ENCODE measurements around the gene CLSTN2. TPM values are rescaled to one million over a fixed set of nuclear protein-coding genes. Genes with fewer than 3 reads are reported as not detected.

Gene CLSTN2
- total RNA-seq, 1 donor from 2014 or later = 0.74 TPM

DNA sequence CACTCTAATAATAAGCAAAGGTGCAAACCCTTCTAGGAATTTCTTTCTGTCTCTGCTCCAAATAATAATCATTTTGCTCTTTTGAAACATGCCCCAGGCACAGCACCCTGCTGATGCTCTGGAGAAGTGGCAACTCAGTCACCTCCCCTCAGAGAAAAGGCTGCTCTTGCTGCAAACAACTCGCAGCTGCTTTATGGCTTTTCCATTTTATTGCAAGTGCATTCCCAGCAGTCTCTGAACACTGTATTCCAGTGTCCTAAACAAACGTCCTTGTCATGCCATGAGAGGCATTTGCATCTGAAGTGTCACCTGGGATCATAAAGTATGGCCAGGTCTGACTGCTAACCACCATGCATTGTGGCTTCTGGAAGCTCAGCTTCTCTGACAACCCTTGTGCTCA lies 384.8 kb downstream of the CLSTN2 start:
- Mint-ChIP-seq H3K4me3 (ENCODE audit: unreplicated experiment) (no peak overlapping the region), H3K4me1 (ENCODE audit: unreplicated experiment) (peaks cover 9% of the 10 kb centered on the region), H3K27ac (ENCODE audit: unreplicated experiment) (no peak overlapping the region), H3K9me3 (ENCODE audit: unreplicated experiment) (no peaks in the 10 kb centered on the region), H3K27me3 (ENCODE audit: unreplicated experiment) (no peaks in the 10 kb centered on the region), H3K36me3 (ENCODE audit: low read depth, unreplicated experiment) (no peaks in the 10 kb centered on the region)
- DNase-seq (ENCODE audit: low spot score) = no peak
- TF ChIP-seq, protein P1, sequence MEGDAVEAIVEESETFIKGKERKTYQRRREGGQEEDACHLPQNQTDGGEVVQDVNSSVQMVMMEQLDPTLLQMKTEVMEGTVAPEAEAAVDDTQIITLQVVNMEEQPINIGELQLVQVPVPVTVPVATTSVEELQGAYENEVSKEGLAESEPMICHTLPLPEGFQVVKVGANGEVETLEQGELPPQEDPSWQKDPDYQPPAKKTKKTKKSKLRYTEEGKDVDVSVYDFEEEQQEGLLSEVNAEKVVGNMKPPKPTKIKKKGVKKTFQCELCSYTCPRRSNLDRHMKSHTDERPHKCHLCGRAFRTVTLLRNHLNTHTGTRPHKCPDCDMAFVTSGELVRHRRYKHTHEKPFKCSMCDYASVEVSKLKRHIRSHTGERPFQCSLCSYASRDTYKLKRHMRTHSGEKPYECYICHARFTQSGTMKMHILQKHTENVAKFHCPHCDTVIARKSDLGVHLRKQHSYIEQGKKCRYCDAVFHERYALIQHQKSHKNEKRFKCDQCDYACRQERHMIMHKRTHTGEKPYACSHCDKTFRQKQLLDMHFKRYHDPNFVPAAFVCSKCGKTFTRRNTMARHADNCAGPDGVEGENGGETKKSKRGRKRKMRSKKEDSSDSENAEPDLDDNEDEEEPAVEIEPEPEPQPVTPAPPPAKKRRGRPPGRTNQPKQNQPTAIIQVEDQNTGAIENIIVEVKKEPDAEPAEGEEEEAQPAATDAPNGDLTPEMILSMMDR (IDR thresholded peaks at IDR 0.05; ENCODE audit: unreplicated experiment) = no peak

DNA sequence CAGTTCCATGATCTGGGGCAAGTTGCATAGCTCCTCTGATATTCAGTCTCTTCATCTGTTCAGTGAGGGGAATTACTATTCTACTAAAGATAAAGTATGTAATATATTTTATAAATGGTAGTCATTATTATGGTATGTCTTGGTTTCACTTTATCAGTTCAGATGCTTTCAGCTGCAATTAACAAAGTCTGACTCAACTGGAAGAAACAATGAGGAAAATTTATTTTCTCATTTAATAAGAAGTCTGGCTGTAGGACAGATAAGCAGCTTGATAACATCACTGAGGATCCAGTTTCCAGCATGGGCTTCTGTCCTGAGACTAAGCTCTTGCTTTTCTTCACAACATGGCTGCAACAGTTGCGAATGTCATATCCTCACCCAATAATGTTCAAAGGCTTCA lies 388.6 kb downstream of the CLSTN2 start:
- peaks cover 9% of the 10 kb centered on the region for H3K4me1 Mint-ChIP-seq (ENCODE audit: unreplicated experiment)
- no peak overlapping the region for H3K27ac Mint-ChIP-seq (ENCODE audit: unreplicated experiment)
- no peak overlapping the region for H3K4me3 Mint-ChIP-seq (ENCODE audit: unreplicated experiment)
- no peak for DNase-seq (ENCODE audit: low spot score)
- no peaks in the 10 kb centered on the region for H3K27me3 Mint-ChIP-seq (ENCODE audit: unreplicated experiment)
- H3K36me3 Mint-ChIP-seq (ENCODE audit: low read depth, unreplicated experiment) = no peaks in the 10 kb centered on the region
- TF ChIP-seq, protein P1 (IDR thresholded peaks at IDR 0.05; ENCODE audit: unreplicated experiment) = no peak
- no peaks in the 10 kb centered on the region for H3K9me3 Mint-ChIP-seq (ENCODE audit: unreplicated experiment)

DNA sequence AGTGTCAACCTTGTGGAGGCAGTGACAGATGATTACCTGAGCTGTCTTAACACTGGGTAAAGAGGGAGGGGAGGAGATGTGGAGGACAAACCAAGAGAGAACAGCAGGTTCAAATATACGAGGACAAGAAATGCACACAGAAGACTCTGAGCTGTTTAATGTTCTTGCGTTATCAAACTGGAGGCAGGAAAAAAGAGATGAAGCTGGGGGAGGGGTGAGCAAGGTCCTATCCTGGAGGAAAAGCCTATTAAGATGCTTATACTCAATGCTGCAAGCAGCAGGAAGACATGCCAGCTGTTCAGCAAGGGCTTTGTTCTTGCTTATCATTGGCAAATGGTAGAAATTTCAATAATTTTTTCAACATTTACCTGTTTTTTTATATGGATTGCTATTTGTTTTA lies 397.1 kb downstream of the CLSTN2 start:
- Mint-ChIP-seq H3K4me1 (ENCODE audit: unreplicated experiment) (peaks cover 15% of the 10 kb centered on the region), H3K36me3 (ENCODE audit: low read depth, unreplicated experiment) (no peaks in the 10 kb centered on the region), H3K4me3 (ENCODE audit: unreplicated experiment) (no peak overlapping the region), H3K9me3 (ENCODE audit: unreplicated experiment) (no peaks in the 10 kb centered on the region), H3K27ac (ENCODE audit: unreplicated experiment) (no peak overlapping the region), H3K27me3 (ENCODE audit: unreplicated experiment) (no peaks in the 10 kb centered on the region)
- DNase-seq (ENCODE audit: low spot score) = no peak
- TF ChIP-seq, protein P1 (IDR thresholded peaks at IDR 0.05; ENCODE audit: unreplicated experiment) = no peak

DNA sequence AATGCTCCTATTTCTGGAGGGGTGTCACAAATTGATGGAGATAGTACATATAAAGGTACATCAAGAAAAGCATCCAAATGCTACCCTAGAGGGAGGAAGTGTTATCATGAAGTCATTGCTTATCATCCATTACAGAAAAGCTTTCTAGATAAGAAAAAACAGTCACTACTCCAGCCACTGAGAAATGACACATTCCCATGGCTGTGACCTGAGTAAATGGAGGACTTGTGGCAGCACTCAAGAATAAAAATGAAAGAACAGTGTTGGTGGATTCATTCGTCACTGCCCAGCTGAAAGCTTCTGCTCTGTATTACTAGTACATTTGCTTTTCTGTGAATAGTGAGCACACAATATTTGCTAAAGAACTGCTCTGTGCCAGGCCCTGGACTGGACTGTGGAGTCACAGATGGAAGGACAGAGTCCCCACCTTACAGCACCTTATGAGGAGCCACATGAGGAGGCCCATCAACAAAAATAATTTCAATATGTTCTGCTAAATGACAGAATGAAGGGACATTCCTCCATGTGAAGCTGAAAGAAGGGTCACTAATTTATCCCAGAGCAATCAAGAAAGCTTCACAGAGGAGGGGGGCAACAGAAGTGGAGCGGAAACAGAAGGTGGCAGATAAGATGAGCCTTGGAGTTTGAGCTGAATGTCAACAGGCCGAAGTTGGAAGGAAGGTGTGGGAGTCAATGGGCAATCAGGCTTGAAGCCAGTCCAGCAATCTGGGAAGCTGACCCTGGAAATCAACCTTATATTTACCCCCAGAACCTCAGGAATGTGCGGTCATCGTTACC lies 399.3 kb downstream of the CLSTN2 start:
- H3K27me3 Mint-ChIP-seq (ENCODE audit: unreplicated experiment) = no peaks in the 10 kb centered on the region
- no peaks in the 10 kb centered on the region for H3K36me3 Mint-ChIP-seq (ENCODE audit: low read depth, unreplicated experiment)

DNA sequence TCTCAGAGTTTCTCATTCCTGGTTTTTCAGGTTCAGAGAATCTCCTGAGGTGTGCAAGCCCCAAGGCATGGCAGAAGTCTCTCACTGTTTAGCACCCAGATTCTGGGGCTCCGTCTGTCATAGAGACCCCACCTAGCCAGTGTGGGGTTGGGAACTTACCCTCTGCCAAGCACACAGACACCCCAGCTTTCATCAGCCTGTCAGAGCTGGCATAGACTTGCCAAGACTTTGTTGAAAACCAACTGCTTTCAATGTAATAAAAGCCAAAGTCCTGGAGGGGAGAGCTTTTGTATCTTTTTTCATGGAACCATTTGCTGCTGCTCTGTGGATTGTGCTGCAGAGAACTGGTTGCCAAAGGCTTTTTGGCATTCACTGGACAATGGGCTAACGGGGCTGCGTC lies 401.5 kb downstream of the CLSTN2 start:
- TF ChIP-seq, protein P1 (IDR thresholded peaks at IDR 0.05; ENCODE audit: unreplicated experiment) = no peak
- Mint-ChIP-seq H3K9me3 (ENCODE audit: unreplicated experiment) (no peaks in the 10 kb centered on the region), H3K27ac (ENCODE audit: unreplicated experiment) (no peak overlapping the region), H3K4me1 (ENCODE audit: unreplicated experiment) (peaks cover 15% of the 10 kb centered on the region), H3K4me3 (ENCODE audit: unreplicated experiment) (no peak overlapping the region), H3K36me3 (ENCODE audit: low read depth, unreplicated experiment) (no peaks in the 10 kb centered on the region), H3K27me3 (ENCODE audit: unreplicated experiment) (peaks cover 2% of the 10 kb centered on the region)
- no peak for DNase-seq (ENCODE audit: low spot score)

More for the DNA sequence above, 399.3 kb downstream of the CLSTN2 start:
- H3K4me3 Mint-ChIP-seq (ENCODE audit: unreplicated experiment) = no peak overlapping the region
- TF ChIP-seq, protein P1 (IDR thresholded peaks at IDR 0.05; ENCODE audit: unreplicated experiment) = no peak
- peaks cover 15% of the 10 kb centered on the region for H3K4me1 Mint-ChIP-seq (ENCODE audit: unreplicated experiment)
- no peak overlapping the region for H3K27ac Mint-ChIP-seq (ENCODE audit: unreplicated experiment)
- no peak for DNase-seq (ENCODE audit: low spot score)
- H3K9me3 Mint-ChIP-seq (ENCODE audit: unreplicated experiment) = no peaks in the 10 kb centered on the region
